HG03280 (cell line): ENCODE results near the gene DEFB129.
A peak's percentile ranks its signal among the peaks of the same experiment; 100 is the strongest.
"Not testable (repeated sequence)": the region's sequence is repeated elsewhere in the genome, so short reads cannot be mapped to it uniquely, and the experiment has no call there.

Experiments used
- ATAC-seq: cut with Tn5 transposase; IDR thresholded peaks from one replicate; pipeline ENCODE4 v1.9.1; 2021; ENCODE audit warnings: mild to moderate bottlenecking, moderate library complexity; ENCODE audit not compliant: unreplicated experiment

The DEFB129 gene

DNA sequence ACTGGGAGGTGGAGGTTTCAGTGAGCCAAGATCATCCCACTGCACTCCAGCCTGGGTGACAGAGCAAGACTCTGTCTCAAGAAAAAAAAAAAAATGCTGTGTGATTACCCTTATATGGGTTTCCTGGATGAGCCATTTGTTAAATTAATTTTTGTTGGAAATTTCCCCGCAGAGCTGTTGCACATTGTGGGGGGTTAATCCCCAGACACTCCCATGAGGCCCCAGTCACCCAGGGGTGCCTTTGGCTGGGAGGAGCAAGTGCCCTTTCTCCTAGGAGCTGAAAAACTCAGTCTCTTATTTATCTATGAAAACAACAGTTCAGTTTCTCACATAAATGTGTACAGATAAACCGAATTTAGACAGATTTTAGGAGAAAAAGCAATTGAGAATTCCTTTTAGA, 25.7 kb downstream of the DEFB129 start:
- no peak for ATAC-seq

DNA sequence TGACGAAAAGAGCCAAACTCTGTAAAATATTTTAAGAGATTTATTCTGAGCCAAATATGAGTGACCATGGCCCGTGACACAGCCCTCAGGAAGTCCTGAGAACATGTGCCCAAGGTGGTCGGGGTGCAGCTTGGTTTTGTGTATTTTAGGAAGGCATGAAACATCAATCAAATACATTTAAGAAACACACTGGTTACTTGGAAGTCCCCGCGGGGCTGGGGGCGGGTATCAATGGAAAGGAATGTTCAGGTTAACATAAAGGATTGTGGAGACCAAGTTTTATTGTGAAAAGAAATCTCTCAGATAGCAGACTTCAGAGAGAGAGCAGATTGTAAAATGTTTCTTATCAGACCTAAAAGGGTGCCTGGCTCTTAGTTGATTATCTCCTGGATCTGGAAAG, 26.4 kb downstream of the DEFB129 start:
- ATAC-seq: not testable (repeated sequence)

DNA sequence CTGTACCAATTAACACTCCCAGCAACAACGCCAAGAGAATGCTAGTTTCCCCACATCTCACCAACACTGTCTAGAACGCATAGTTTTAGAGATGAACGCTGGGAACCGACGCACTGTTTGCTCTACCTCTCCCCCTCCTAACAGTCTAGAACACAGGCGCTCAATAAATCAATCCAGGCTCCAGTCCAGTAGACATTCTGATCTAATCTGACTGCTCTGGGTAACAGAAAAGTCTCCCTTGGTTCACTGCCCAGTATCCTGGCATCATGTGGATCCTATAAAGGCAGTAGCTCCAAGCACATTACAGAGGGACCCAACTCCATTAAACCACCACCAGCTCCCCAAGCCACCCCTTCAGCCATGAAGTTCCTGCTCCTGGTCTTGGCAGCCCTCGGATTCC, 30.4 kb downstream of the DEFB129 start, which contains the start of gene DEFB132:
TSS of gene DEFB132 (plus strand) at position 306 of the 400 bp plus-strand sequence. CDS start at position 361, 55 bp downstream.
- no peak for ATAC-seq

DNA sequence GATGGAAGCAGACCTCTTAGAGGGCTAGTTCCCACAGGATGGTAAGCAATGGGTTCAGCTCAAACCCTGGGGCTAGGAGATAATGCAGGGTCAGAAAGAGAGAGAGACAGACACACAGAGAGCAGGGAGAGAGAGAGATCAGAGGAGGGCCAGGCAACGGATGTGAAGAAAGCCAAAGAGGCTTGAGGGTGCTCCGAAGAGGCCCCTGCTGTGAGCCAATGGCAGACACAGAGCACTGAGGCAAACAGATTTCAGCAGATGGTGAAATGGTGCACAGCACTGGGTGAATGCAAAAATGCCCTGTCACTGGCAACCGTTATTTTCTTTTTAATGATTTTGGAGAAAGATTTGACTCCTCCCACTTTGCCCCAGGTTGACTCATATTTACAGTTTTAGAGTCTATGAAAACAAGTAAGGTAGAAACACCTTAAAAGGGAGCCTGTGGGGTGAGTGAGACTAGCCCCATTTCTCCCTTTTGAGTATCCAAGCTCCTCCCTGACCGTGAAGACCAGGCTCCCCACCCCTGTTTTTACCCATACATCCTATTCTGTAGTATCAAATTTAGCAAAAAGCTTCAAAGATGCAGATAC, 31.3 kb downstream of the DEFB129 start:
- ATAC-seq: no peak

DNA sequence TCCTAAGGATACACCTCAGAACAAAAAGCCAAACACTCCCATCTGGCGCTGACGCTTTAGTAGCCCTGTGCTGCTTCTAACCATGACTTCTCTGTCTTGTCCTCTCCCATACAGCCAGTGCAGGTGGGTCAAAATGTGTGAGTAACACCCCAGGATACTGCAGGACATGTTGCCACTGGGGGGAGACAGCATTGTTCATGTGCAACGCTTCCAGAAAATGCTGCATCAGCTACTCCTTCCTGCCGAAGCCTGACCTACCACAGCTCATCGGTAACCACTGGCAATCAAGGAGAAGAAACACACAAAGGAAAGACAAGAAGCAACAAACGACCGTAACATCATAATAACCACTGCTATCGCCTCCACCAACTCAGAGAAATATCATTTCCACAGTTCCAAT, 31.9 kb downstream of the DEFB129 start:
- ATAC-seq: no peak

DNA sequence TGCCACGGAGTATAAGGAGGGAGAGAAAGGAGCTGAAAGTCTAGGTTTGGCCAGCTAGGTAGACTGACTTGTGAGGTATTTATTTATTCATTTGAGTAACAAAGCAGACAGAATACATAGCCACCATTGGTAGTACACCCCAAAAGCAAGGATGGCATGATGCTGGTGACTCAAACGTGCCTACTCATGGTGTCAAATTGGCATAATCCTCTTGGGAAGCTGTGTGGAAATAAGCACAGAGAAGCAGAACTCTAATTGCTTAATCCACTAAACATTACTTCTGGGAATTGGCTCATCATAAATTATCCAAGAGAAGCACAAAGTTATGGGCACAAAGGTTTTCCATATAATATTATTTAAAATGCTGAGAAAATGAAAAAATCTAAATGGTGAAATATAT, 32.9 kb downstream of the DEFB129 start:
- ATAC-seq: no peak

DNA sequence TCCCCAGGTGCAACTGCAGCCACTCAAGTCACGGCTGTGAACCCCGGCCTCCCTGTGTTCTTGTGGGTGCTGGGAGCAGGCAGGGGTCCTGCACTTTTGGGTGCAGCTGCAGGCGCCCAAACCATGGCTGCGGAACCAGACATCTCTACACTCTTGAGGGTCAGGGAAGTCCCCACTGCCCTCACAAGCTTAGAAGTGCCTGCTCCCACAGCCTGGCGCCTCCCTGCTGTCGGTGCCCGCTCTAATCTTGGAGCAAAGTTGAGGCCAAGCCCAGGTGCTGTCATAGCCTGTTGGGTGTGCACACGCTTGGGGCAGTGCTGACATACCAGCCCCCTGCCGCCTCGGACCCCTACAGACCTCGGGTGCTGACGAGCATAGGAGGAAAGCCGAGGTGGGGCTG, 36.6 kb downstream of the DEFB129 start:
- ATAC-seq: no peak

DNA sequence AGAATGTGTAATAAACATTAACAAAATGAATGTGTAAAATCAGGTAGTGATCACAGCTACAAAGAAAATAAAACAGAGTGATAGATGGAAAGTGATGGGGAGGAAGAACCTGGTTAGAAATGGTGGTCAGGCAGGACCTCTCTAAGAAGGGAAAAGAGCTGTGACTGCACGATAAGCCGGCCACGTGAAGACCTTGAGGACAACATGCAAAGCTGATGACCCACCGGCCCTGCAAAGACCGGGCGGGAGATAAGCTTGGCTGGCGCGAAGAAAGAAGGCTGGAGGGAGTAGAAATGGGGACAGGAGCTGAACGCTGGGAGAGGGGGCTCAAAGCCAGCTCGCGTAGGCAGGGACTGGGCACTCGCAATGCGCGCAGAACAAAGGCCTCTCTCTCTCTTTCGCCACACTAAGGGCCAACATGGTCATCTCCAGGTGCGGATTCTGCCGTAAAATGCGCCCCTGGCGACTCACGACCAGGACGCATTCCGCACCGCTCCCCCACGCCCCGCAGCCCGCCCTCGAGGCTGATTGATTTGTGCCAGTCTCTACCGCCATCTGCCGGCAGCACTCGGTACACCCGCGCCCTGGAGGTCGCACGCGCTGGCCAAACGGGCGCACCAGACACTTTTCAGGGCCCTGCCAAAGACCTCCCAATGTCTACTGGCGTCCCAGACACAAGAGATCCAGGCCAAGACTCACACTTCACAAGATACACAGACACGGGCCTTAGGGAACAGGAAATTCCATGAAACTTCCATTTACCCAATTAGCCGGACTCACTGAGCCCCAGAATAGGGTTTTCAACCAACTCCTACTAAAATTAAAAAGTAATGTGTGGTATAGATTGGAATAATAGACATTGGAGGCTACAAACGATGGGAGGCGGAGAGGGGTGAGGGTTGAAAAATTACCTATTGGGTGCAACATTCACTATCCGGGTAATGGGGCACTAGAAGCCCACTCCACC, 39.8 kb downstream of the DEFB129 start:
- peak; percentile 90 for ATAC-seq

DNA sequence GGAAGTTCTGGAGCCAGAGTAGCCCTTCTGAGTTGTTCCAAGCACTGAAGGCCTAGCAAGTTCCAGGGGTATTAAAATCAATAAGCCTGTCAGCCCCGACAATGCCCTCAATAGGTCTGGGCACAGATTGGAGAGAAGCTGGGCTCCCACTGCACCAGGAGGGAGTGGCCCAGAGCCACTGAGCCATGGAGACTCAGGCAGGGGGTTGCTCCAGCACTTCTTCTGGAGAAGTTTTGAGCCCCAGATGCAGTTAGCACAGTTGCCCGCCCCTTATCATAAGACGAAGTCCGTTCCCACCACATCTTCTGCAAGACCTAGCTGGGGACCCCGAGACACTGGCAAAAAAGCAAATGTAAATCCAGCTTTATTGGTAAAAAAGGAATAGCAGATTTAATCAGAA, 43.5 kb downstream of the DEFB129 start:
- ATAC-seq: no peak

DNA sequence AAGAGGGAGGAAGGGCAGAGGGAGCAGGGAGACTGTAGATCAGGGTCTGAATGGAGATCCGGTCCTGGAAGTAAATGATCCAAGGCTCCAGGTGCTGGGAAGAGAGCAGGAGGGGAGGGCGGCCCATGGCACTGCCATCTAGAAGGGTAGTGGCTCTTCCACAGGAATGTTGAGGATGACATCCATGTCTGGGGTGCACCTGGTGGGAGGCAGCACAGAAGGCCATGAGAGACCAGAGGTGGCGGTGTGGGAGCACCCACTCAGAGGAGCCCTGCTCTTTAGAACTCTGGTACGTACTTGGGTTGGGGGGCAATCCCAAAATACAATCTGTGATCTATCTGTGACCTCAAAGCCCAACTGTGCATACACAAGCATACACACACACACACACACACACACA, 44.0 kb downstream of the DEFB129 start:
- ATAC-seq: no peak

DNA sequence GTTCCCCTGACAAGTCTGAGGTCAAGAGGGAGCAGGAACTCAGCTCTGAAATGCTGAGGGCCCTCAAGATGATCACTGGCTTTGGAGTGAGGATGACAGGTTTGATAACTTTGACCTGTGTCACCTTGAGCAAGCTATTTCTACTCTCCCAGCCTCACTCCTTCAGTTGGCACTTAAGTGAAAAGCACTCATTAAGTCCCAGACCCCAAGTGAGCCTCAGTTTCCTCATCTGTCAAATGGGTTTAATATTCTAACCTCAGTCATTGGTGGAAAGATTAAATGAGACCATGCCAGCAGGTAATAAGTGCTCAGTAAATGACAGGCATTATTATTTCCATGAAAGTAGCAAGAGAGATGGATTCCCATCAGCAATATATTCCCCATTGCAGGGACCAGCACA, 44.5 kb downstream of the DEFB129 start:
- no peak for ATAC-seq

DNA sequence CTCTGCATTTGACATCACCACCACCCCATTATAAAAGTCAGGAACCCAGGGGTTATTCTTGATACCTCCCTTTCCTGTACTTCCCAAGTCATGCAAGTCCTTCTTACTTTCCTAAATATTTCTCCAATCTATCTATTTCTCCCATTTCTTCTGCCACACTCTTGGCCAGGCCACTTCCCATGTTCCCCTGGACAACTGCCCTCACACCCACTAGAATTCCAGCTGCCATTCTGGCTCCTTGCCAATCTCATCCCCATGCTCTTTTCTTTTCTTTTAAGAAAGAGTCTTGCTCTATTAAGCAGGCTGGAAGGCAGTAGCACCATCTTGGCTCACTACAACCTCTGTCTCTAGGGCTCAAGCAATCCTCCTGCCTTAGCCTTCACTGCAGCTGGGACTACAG, 45.7 kb downstream of the DEFB129 start:
- ATAC-seq: no peak

DNA sequence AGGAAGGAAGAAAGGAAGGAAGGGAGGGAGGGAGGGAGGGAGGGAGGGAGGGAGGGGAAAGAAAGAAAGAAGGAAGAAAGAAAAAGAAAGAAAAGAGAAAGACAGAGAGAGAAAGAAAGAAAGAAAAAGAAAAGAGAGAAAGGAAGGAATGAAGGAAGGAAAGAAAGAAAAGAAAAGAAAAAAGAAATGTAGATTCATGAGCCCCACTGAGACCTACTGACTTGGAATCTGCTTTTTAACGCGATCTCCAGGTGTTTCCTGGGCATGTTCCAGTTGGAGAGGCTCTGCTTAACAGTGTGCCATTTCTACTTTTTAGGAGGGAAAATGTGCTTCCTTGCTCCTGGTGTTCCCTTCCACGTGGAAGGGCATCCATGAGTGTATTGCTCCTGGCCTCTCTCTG, 46.8 kb downstream of the DEFB129 start:
- ATAC-seq: no peak

DNA sequence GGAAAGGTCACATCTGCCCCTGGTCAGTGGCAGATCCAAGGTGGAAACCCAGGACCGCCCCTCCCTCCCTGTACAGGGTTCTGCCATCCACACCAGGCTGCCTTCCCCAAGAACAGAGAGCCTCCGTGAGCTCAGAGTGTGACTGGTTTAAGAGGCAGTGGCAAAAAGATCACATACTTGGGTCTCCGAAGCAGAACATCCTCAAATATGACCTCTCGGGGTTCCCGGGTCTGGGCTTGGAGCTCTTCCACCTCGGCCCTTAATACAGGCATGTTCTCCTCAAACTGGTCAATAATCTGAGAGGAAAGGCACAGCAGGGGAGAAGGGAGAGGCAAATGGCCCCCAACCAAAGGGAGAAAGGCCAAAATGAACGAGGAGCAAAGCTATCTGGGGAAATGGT, 48.7 kb downstream of the DEFB129 start:
- ATAC-seq: no peak

DNA sequence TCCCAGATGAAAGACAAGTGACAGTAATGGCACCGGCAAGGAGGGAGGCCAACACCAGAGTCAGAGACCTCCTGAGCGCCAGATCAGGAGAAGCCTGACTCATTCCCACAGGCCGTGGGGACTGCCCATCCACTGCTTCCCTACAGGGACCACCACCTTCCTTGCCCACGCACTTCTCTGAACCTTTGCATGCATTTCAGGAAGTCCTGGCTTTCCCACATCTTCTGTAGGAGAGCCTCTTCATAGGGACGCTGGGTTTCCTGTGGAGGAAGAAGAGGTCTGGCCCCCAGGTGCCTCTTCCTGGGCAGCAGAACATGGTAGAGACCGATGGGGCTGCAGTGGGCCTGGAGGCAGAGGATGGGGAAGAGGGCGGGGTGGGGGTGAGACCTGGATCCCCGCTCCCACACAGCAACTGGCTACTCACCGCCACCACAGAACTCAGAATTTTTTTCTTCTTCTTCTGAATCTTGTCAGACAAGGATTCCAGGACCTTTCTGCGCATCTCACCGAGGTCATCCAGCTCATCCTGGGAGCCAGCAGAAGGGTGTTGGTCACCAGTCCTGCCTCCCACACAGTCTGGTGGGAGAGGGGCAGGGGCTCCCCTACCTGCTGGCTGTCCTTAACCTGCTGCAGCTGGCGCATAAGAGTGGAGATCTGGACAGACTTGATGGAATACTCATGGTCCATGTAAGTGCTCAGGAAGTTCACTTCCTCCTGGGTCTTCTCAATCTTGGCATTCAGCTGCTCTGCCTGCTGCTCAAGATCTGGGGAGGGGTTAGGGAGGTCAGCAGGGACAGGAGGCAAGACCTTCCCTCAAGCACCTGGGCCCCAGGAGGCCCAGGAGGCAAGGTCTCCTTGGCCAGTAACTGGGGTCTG, 49.8 kb downstream of the DEFB129 start:
- no peak for ATAC-seq

DNA sequence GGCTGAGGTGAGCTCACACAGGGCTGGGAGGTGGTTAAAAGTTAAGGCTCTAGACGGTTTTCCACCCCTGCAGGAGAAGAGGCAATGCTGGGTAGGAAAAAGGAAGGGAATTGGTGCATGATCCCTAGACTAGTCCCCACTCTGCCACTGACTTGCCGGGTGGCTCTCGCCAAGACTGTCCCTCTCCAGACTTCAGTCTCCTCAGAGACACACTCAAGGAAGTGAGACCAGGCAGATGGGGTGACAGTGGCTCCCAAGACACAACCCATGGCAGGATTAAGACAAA, 50.4 kb downstream of the DEFB129 start:
- ATAC-seq: no peak

DNA sequence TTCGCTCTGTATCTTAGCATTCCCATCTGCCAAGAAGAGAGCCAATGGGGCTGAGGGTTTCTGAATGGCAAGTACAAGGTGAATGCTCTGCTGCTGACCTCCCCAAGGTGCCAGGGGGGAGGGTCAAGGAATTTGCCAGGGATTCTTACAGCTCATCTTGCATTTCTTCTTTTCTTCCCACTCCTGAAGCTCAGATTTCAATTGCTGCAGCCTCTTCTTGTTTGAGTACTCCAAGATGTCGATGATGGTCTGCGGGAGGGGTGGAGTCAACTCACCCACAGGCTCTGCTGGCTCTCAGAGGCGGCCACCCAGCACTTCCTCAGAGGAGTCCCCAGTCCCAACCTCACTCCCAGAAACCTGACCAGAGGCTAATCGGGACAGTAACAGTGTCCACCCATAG, 51.1 kb downstream of the DEFB129 start:
- no peak for ATAC-seq

DNA sequence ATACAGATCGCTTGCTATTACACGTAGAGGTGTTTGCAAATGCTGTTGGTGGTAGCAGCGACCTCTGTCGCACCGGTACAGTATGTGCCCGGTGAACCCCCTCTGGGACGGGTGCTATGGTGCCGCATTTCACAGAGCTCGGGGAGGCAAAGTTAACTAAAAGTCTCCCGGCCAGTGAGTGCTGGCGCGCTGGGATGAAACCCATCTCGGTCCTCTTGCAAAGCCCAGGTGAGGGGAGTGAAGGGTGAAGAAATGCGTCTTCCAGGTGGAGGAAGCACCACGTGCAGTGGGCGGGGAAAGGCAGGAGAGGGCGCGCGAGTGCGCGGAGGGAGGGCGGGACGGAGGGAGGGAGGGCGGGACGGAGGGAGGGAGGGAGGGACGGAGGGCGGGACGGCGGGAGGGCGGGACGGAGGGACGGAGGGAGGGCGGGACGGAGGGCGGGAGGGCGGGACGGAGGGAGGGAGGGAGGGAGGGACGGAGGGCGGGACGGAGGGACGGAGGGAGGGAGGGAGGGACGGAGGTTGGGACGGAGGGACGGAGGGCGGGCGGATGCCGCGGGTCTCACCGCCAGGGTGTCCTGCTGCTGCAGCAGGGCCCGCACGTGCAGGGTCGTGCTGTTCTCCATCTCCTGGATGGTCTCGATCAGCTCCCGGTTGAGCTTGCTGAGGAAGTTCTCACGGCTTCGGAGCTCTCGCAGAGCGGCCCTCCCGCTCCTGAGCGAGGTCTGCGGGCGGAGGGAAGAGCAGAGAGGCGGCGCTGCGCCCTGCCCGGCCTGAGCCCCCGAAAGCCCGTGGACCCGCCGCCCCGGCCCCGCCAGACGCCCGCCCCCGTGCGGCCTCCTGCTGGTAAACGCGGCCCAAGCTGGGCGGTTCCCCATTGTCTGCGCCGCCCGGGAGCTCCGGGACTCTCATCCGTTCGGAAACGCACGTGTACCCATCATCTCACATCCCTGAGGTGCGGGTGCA, 51.8 kb downstream of the DEFB129 start:
- ATAC-seq: no peak
